Liver (tissue), 9 donors: ENCODE measurements around the gene TWIST2. TPM values are rescaled to one million over a fixed set of nuclear protein-coding genes. Genes with fewer than 3 reads are reported as not detected.

ENCODE experiments used
- DNase-seq: peaks from one replicate; pipeline ENCODE4 v3.0.0-alpha.2; 2017; ENCODE audit warnings: low spot score
- H3K27ac ChIP-seq, 2 donors: one replicate each; pipeline ENCODE4 v1.7.0; 2013; ENCODE audit warnings: inconsistent platforms in 2 of 2, low read length in 2 of 2, control low read depth in 1 of 2, low read depth in 1 of 2, mild to moderate bottlenecking in 1 of 2
- H3K27me3 ChIP-seq, 4 donors: one replicate each; pipeline versions ENCODE4 v1.6.1 to v1.7.0; 2013; ENCODE audit warnings: low read length in 3 of 4, inconsistent platforms in 1 of 4, mild to moderate bottlenecking in 1 of 4, moderate library complexity in 1 of 4; ENCODE audit not compliant: control insufficient read depth in 4 of 4, insufficient read depth in 4 of 4
- H3K36me3 ChIP-seq, 4 donors: one replicate each; pipeline versions ENCODE4 v1.6.1 to v1.7.0; 2013; ENCODE audit warnings: low read length in 3 of 4, mild to moderate bottlenecking in 3 of 4, low read depth in 1 of 4, moderate library complexity in 1 of 4; ENCODE audit not compliant: control insufficient read depth in 4 of 4, insufficient read depth in 3 of 4
- H3K4me1 ChIP-seq, 4 donors: one replicate each; pipeline versions ENCODE4 v1.6.1 to v1.7.0; 2013; ENCODE audit warnings: low read length in 3 of 4, mild to moderate bottlenecking in 3 of 4, moderate library complexity in 1 of 4; ENCODE audit not compliant: control insufficient read depth in 4 of 4, insufficient read depth in 4 of 4
- H3K4me3 ChIP-seq, 3 donors: one replicate each; pipeline versions ENCODE4 v1.6.1 to v1.7.0; 2013; ENCODE audit warnings: low read length in 3 of 3, control low read depth in 1 of 3, low read depth in 1 of 3, mild to moderate bottlenecking in 1 of 3
- H3K9ac ChIP-seq, 2 donors: one replicate each; pipeline ENCODE4 v1.7.0; 2013; ENCODE audit warnings: low read length in 2 of 2, mild to moderate bottlenecking in 2 of 2, moderate library complexity in 2 of 2, control low read depth in 1 of 2, low read depth in 1 of 2
- H3K9me3 ChIP-seq, 4 donors: one replicate each; pipeline versions ENCODE4 v1.6.1 to v1.7.0; 2013; ENCODE audit warnings: low read length in 3 of 4; ENCODE audit not compliant: control insufficient read depth in 4 of 4
- ATF3 ChIP-seq: IDR thresholded peaks from 2 replicates; pipeline ENCODE4 v1.6.1; 2016; ENCODE audit warnings: antibody characterized with exemption
- CTCF ChIP-seq: fragments of 150-350 bp; IDR thresholded peaks from 2 replicates; pipeline ENCODE4 v1.5.1; 2017; ENCODE audit warnings: improper control_type of control experiment, low read depth, low read length; ENCODE audit not compliant: missing input control
- EGR1 ChIP-seq, 2 donors: IDR thresholded peaks; 2 replicates each; pipeline ENCODE4 v1.6.1; 2016 to 2018; ENCODE audit warnings: antibody characterized with exemption in 2 of 2, low read depth in 2 of 2
- FOXA1 ChIP-seq: IDR thresholded peaks from 2 replicates; pipeline ENCODE4 v1.6.1; 2016; ENCODE audit warnings: antibody characterized with exemption
- FOXA2 ChIP-seq: IDR thresholded peaks from 2 replicates; pipeline ENCODE4 v1.6.1; 2016; ENCODE audit warnings: antibody characterized with exemption
- HNF4G ChIP-seq: IDR thresholded peaks from 2 replicates; pipeline ENCODE4 v1.6.1; 2016; ENCODE audit warnings: antibody characterized with exemption
- JUND ChIP-seq, 2 donors: IDR thresholded peaks; 2 replicates each; pipeline ENCODE4 v1.6.1; 2016; ENCODE audit warnings: antibody characterized with exemption in 2 of 2
- MAX ChIP-seq: IDR thresholded peaks from 2 replicates; pipeline ENCODE4 v1.6.1; 2016; ENCODE audit warnings: antibody characterized with exemption
- RAD21 ChIP-seq, 2 donors: IDR thresholded peaks; 2 replicates each; pipeline ENCODE4 v1.6.1; 2016; ENCODE audit warnings: antibody characterized with exemption in 2 of 2, mild to moderate bottlenecking in 2 of 2
- REST ChIP-seq: IDR thresholded peaks from 2 replicates; pipeline ENCODE4 v1.6.1; 2016; ENCODE audit warnings: antibody characterized with exemption, mild to moderate bottlenecking
- RXRA ChIP-seq, 2 donors: IDR thresholded peaks; 2 replicates each; pipeline ENCODE4 v1.6.1; 2017 to 2018; ENCODE audit warnings: antibody characterized with exemption in 2 of 2, mild to moderate bottlenecking in 1 of 2
- TAF1 ChIP-seq: conservative IDR thresholded peaks from 2 replicates; pipeline ENCODE4 v1.6.1; 2016; ENCODE audit warnings: antibody characterized with exemption, mild to moderate bottlenecking
- YY1 ChIP-seq: IDR thresholded peaks from 2 replicates; pipeline ENCODE4 v1.6.1; 2016; ENCODE audit warnings: antibody characterized with exemption, mild to moderate bottlenecking
- WGBS: extraction: QIAGEN DNeasy Blood & Tissue Kit; methylation state at CpG from one replicate; pipeline ENCODE4 v1.1.7; 2013; 5-methylcytosine and 5-hydroxymethylcytosine counted together
- polyA plus RNA-seq, 2 donors: library from polyadenylated mRNA; stranded (reverse) in 1 of 2; unstranded in 1 of 2; fragments of 200-250 nt in 1 of 2; fragments of >200 nt in 1 of 2; fragmentation: Nextera tagmentation in 1 of 2; extraction: Ambion mirVana in 1 of 2; gene quantifications; one replicate each; pipeline versions ENCODE4 v1.2.1 to v1.2.3, GENCODE V29; 2013 to 2015
- total RNA-seq, 2 donors: library from RNA; depleted of rRNA; stranded (reverse); fragments of >200 nt; gene quantifications; one replicate each; pipeline ENCODE4 v1.2.3, GENCODE V29; 2014
- donor health status: healthy.
- donor health status: healthy.
- donor health status: healthy.
- donor health status: healthy.
- donor health status: healthy.

TWIST2 gene
- total and polyA plus RNA-seq, 4 donors: 0.17 to 0.20 (median 0.19) TPM; not detected in 1

- no peak for TF ChIP-seq CTCF
- no peak for TF ChIP-seq TAF1
- TF ChIP-seq FOXA2: no peak
- no peak for TF ChIP-seq EGR1 (IDR thresholded peaks at IDR 0.05; ENCODE audit: low read depth in 2 of 2)
- no peak for TF ChIP-seq YY1
- TF ChIP-seq MAX: no peak
- no peak for TF ChIP-seq FOXA1
- TF ChIP-seq ATF3: no peak
- no peak for TF ChIP-seq RXRA (IDR thresholded peaks at IDR 0.05)
- no peak for TF ChIP-seq JUND (IDR thresholded peaks at IDR 0.05)
These were observed 44.3 kb downstream of the TWIST2 start (continued) for GRCh38 chr2:238892204-238892500.

GRCh38 chr2:238892796-238893195 lies 44.9 kb downstream of the TWIST2 start:
- WGBS: 89% methylated on average over 2 of the region's 2 CpGs
- H3K4me1 ChIP-seq: no peaks in the 10 kb centered on the region
- no peaks in the 10 kb centered on the region for H3K9me3 ChIP-seq

More at GRCh38 chr2:238892796-238893195, 44.9 kb downstream of the TWIST2 start:
- no peak overlapping the region for H3K4me3 ChIP-seq
- DNase-seq: no peak
- no peaks in the 10 kb centered on the region for H3K36me3 ChIP-seq
- TF ChIP-seq HNF4G (no peak), REST (no peak), EGR1 (IDR thresholded peaks at IDR 0.05; ENCODE audit: low read depth in 2 of 2) (no peak), RAD21 (IDR thresholded peaks at IDR 0.05) (no peak)
- no peak overlapping the region for H3K9ac ChIP-seq
- no peaks in the 10 kb centered on the region for H3K27me3 ChIP-seq
- H3K27ac ChIP-seq: no peak overlapping the region
